IPS-20b (cell line): ENCODE measurements around the gene DENND1A.

ENCODE experiments used
- H3K27ac ChIP-seq: one replicate; pipeline ENCODE4 v1.5.1; 2013; ENCODE audit warnings: low read length
- H3K27me3 ChIP-seq: 2 replicates; pipeline ENCODE4 v1.6.1; 2013; ENCODE audit warnings: mild to moderate bottlenecking, low read length, inconsistent platforms; ENCODE audit not compliant: insufficient read depth
- H3K36me3 ChIP-seq: 2 replicates; pipeline ENCODE4 v1.6.1; 2013; ENCODE audit warnings: low read depth, mild to moderate bottlenecking, inconsistent platforms, low read length, moderate library complexity; ENCODE audit not compliant: insufficient read depth
- H3K4me1 ChIP-seq: 2 replicates; pipeline ENCODE4 v1.6.1; 2013; ENCODE audit warnings: mild to moderate bottlenecking, control low read depth, inconsistent platforms, low read length, moderate library complexity; ENCODE audit not compliant: insufficient read depth
- H3K4me3 ChIP-seq: 2 replicates; pipeline ENCODE4 v1.5.1; 2013; ENCODE audit warnings: mild to moderate bottlenecking, low read length, inconsistent platforms
- H3K9ac ChIP-seq: 2 replicates; pipeline ENCODE4 v1.6.1; 2013; ENCODE audit warnings: low read depth, mild to moderate bottlenecking, inconsistent platforms, low read length, moderate library complexity
- H3K9me3 ChIP-seq: 2 replicates; pipeline ENCODE4 v1.6.1; 2013; ENCODE audit warnings: mild to moderate bottlenecking, low read depth, low read length, inconsistent platforms; ENCODE audit not compliant: insufficient read depth

Gene DENND1A

GRCh38 chr9:123798195-123798594 lies 131.7 kb downstream of the DENND1A start:
- no peak overlapping the region for H3K4me3 ChIP-seq
- H3K27ac ChIP-seq = no peak overlapping the region
- H3K4me1 ChIP-seq = peaks cover 11% of the 10 kb centered on the region; the same call in 1 of the 2 replicates
- H3K9ac ChIP-seq = no peak overlapping the region
- no peaks in the 10 kb centered on the region for H3K36me3 ChIP-seq
- no peaks in the 10 kb centered on the region for H3K9me3 ChIP-seq
- no peaks in the 10 kb centered on the region for H3K27me3 ChIP-seq

DNA sequence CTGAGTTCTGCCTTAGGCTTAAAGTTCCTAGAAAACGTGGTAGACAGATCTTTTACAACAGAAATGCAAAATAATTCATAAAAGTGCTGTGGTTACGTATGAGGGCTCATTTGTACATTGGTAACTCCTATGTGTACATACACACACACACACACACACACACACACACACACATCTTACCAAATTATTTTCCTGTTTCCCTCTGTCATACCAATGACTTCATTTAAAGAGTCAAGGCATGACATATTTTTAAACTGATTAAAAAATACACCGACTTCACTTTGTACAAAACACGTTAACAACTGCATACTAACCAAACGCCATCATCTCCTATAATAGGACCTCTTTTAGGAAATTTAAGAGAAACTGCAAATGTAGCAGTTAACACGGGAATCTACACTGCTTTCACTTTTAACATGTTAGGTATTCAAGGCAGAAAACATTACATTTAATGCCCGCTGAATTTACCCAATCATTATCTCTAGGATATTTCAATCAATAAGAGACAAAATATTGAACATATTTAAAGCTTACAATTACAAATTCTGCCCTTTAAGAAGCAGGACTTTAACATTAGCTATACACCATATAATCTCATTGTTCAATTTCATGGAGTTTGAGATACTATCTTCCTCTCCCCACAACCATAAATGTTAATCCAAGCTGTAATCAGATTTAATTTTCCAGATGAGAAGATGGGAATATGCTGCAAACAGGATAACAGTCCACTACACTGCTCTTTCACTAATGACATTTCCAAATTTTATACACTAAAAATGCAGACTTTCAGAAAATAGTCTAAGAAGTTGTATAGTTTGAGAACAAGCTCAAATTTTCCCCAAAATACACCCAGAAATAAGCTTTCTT lies 133.1 kb downstream of the DENND1A start:
- Histone ChIP-seq H3K36me3 (no peaks in the 10 kb centered on the region), H3K4me1 (peaks cover 11% of the 10 kb centered on the region; the same call in 1 of the 2 replicates), H3K9ac (no peak overlapping the region), H3K4me3 (no peak overlapping the region), H3K9me3 (no peaks in the 10 kb centered on the region), H3K27ac (no peak overlapping the region), H3K27me3 (no peaks in the 10 kb centered on the region)

DNA sequence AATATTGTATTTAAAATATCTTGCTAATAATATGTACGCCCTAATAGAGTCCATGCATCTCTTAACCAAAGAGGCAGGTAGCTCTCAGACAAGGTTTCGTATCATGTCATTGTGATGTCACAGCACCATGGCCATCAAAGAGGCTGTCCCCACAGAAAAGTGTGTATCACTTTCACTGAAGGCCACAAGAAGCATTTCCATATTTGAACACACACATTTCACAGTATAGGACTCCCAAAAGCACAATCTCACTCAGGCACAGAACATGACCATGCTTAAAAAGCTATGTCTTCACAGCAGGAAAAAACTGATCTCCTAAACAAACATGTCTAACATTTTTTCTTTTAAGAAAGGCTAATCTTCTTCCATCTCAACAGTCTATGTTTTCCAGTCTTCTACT lies 133.8 kb downstream of the DENND1A start:
- Histone ChIP-seq H3K36me3 (no peaks in the 10 kb centered on the region), H3K27me3 (no peaks in the 10 kb centered on the region), H3K4me1 (peaks cover 11% of the 10 kb centered on the region; the same call in 1 of the 2 replicates), H3K9ac (no peak overlapping the region), H3K4me3 (no peak overlapping the region), H3K27ac (no peak overlapping the region), H3K9me3 (no peaks in the 10 kb centered on the region)

DNA sequence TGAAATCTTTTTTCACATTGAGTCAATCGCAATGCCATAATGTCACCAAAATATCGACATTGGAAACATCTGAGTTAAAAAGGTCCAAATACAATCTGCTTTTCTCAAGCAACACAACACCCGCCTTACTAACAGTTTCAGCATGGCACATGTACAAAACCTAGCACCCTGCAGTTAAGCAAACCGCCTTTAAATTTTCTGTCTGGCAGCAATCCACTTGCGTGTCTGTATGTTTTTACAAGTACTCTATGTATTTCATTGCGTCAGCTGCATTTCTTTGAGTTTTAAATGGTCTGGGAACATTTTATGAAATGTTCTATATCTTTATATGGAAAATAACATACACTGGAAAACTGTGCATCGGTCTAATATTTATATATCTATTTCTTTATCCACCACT lies 134.6 kb downstream of the DENND1A start:
- Histone ChIP-seq H3K9me3 (no peaks in the 10 kb centered on the region), H3K27ac (no peak overlapping the region), H3K9ac (no peak overlapping the region), H3K4me1 (peaks cover 9% of the 10 kb centered on the region; the same call in 1 of the 2 replicates), H3K36me3 (no peaks in the 10 kb centered on the region), H3K4me3 (no peak overlapping the region), H3K27me3 (no peaks in the 10 kb centered on the region)

DNA sequence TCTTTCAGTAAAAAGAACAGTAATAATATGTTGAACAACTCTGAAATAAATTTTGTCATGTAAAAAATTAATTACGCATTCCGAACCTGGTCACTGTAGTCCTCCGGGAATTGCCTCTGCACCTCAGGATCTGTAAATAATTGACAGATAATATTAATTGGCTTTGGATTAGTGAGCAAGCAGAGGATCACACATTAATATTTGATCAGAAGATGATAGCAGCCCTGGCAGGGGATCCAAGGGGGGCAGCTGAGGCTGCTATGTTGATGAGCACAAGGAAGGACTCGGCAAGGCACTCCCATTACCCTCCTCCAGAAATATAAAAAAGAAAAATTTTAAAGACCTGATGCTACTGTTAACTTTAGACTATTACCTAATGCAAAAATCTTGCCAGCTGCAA lies 137.4 kb downstream of the DENND1A start:
- Histone ChIP-seq H3K4me3 (no peak overlapping the region), H3K27me3 (no peaks in the 10 kb centered on the region), H3K4me1 (no peaks in the 10 kb centered on the region), H3K9ac (no peak overlapping the region), H3K27ac (no peak overlapping the region), H3K9me3 (no peaks in the 10 kb centered on the region), H3K36me3 (no peaks in the 10 kb centered on the region)

DNA sequence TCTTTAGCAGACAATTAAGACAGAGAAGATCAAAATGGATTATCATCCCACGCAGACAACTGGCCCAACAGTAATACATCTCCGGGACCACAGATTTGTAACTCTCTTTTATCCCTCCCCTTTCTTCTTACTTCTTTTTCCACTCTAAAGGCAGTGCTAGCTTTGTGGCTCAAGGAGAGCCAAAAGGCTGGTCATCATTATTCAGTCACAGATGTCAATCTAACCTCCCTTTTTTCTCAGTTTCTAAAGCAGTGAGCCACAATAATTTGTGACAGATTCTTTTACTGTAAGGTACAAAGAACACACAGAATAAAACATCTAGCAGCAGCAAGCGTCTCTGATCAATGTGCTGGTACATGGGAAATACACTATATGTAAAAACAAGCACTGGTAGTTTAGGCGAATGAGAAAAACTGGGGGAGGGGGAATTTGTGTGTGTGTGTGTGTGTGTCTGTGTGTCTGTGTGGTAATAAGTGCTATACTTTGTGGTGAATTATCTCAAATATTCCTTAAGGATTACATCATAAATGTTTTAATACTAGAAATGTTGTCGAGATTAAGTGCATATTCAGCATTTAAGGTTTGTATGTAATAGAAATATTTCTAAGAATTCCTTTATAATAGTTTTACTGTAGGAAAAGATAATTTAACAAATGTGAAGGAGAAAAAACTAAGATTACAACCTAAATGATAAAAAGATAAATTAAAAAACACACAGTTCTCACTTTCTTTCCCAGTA lies 140.2 kb downstream of the DENND1A start:
- no peak overlapping the region for H3K27ac ChIP-seq
- H3K36me3 ChIP-seq = no peaks in the 10 kb centered on the region
- no peak overlapping the region for H3K9ac ChIP-seq
- H3K9me3 ChIP-seq = no peaks in the 10 kb centered on the region
- H3K27me3 ChIP-seq = no peaks in the 10 kb centered on the region
- H3K4me1 ChIP-seq = no peaks in the 10 kb centered on the region
- H3K4me3 ChIP-seq = no peak overlapping the region

GRCh38 chr9:123787416-123787815 lies 142.5 kb downstream of the DENND1A start:
- H3K27ac ChIP-seq = no peak overlapping the region
- H3K9me3 ChIP-seq = no peaks in the 10 kb centered on the region
- no peak overlapping the region for H3K4me3 ChIP-seq
- no peaks in the 10 kb centered on the region for H3K36me3 ChIP-seq
- no peaks in the 10 kb centered on the region for H3K27me3 ChIP-seq
- no peaks in the 10 kb centered on the region for H3K4me1 ChIP-seq
- H3K9ac ChIP-seq = no peak overlapping the region

DNA sequence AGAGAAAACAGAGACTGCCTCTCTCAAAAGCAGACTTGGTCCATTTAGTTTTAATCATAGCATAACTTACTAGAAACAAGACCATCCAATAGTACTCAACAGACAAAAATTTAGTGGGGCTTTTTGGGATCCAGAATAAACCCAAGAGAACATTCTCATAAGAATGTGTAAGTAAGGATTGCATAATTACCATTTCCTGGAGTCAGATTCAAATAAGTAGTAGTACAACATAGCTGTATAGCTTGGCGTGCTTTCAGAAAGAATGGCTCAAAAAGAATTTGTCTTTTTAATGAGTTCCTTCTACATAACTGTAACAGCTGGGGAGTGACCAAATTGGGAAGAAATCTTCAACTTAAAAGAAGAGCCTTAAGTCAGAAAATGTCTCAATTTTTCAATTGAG lies 145.4 kb downstream of the DENND1A start:
- Histone ChIP-seq H3K27ac (no peak overlapping the region), H3K9me3 (no peaks in the 10 kb centered on the region), H3K4me1 (no peaks in the 10 kb centered on the region), H3K36me3 (no peaks in the 10 kb centered on the region), H3K4me3 (no peak overlapping the region), H3K27me3 (no peaks in the 10 kb centered on the region), H3K9ac (no peak overlapping the region)

- H3K4me1 ChIP-seq = peaks cover 19% of the 10 kb centered on the region; the same call in 1 of the 2 replicates
- H3K4me3 ChIP-seq = no peak overlapping the region
- H3K9ac ChIP-seq = no peak overlapping the region
- H3K27me3 ChIP-seq = no peaks in the 10 kb centered on the region
- no peaks in the 10 kb centered on the region for H3K36me3 ChIP-seq
- no peak overlapping the region for H3K27ac ChIP-seq
- no peaks in the 10 kb centered on the region for H3K9me3 ChIP-seq
Measured at GRCh38 chr9:123778232-123778902, 151.6 kb downstream of the DENND1A start.

GRCh38 chr9:123776708-123777537 lies 153.0 kb downstream of the DENND1A start:
- no peak overlapping the region for H3K4me3 ChIP-seq

More at GRCh38 chr9:123776708-123777537, 153.0 kb downstream of the DENND1A start:
- Histone ChIP-seq H3K36me3 (no peaks in the 10 kb centered on the region), H3K27me3 (no peaks in the 10 kb centered on the region), H3K4me1 (peaks cover 29% of the 10 kb centered on the region; the same call in 1 of the 2 replicates), H3K9ac (no peak overlapping the region), H3K9me3 (no peaks in the 10 kb centered on the region), H3K27ac (no peak overlapping the region)
